Left lung (tissue), 10 donors: Measurements from ENCODE around the gene RABIF. TPM values are rescaled to one million over a fixed set of nuclear protein-coding genes. Genes with fewer than 3 reads are reported as not detected.

Source experiments
- ATAC-seq: fragments of 200-7000 bp; cut with Tn5 transposase; one replicate; pipeline ENCODE4 v1.9.1; 2020; ENCODE audit warnings: moderate library complexity
- DNase-seq, 4 donors: peaks; one replicate each; pipeline ENCODE4 v3.0.0-alpha.2; 2013 to 2020
- H3K27ac ChIP-seq, 2 donors: fragments of 200-600 bp; sonication (generic) in 1 of 2; one replicate each; pipeline versions ENCODE4 v1.5.0 to v1.8.0; 2020 to 2021
- H3K27me3 ChIP-seq, 2 donors: fragments of 200-600 bp; sonication (generic) in 1 of 2; one replicate each; pipeline versions ENCODE4 v1.5.0 to v1.8.0; 2020 to 2021
- H3K36me3 ChIP-seq, 2 donors: fragments of 200-600 bp; sonication (generic) in 1 of 2; one replicate each; pipeline versions ENCODE4 v1.5.0 to v1.8.0; 2020 to 2021
- H3K4me1 ChIP-seq, 2 donors: fragments of 200-600 bp; one replicate each; pipeline ENCODE4 v1.8.0; 2021
- H3K4me3 ChIP-seq, 2 donors: fragments of 200-600 bp; sonication (generic) in 1 of 2; one replicate each; pipeline versions ENCODE4 v1.5.0 to v1.8.0; 2020 to 2021; ENCODE audit warnings: mild to moderate bottlenecking in 1 of 2
- H3K9me3 ChIP-seq, 2 donors: fragments of 200-600 bp; sonication (generic) in 1 of 2; one replicate each; pipeline versions ENCODE4 v1.5.0 to v1.8.0; 2020 to 2021
- CTCF ChIP-seq, 2 donors: fragments of 200-600 bp; sonication (generic) in 1 of 2; IDR thresholded peaks; one replicate each; pipeline versions ENCODE4 v1.5.0 to v1.8.0; 2021; ENCODE audit warnings: antibody characterized with exemption in 2 of 2
- intact Hi-C, 2 donors: fragments of 100-400 bp; cut with DNase I; formaldehyde crosslinking; loops; one replicate each; pipeline versions ENCODE4 v1.11.2 to v1.14.2; 2022
- polyA plus RNA-seq, 6 donors: library from polyadenylated mRNA; unstranded; fragments of 120-200 nt; gene quantifications; one replicate each; pipeline ENCODE4 v1.2.1, GENCODE V29; 2013; ENCODE audit not compliant: insufficient read length in 6 of 6
- total RNA-seq, 2 donors: library from RNA; stranded (reverse); fragmentation: NEBNext Ultra II Directional; extraction: Animal tissue kit (Norgen Biotek cat#: 25700); gene quantifications; one replicate each; pipeline ENCODE4 v1.2.1, GENCODE V29; 2021
- donor health status: DM: no; HTN: yes; CAD: no.
- donor health status: DM: no; HTN: no; CAD: no.

RABIF gene
- total and polyA plus RNA-seq, 8 donors = 8.1 to 15.5 (median 9.0) TPM

- TF ChIP-seq CTCF (IDR thresholded peaks at IDR 0.05) = no peak
- Histone ChIP-seq H3K36me3 (peaks cover 0 to 91% of the 10 kb centered on the region in 2 donors), H3K4me3 (no peak overlapping the region), H3K4me1 (no peaks in the 10 kb centered on the region), H3K9me3 (no peaks in the 10 kb centered on the region), H3K27ac (no peak overlapping the region), H3K27me3 (no peaks in the 10 kb centered on the region)
- DNase-seq = no peak
- no peak for ATAC-seq
- intact Hi-C loops = no loop called here
These were observed 12.6 kb upstream of the RABIF start for GRCh38 chr1:202901555-202901954.

GRCh38 chr1:202892501-202892900 is 3.6 kb upstream of the RABIF start:
- Histone ChIP-seq H3K27ac (no peak overlapping the region), H3K27me3 (no peaks in the 10 kb centered on the region), H3K4me3 (no peak overlapping the region), H3K4me1 (peaks cover 2 to 15% of the 10 kb centered on the region in 2 donors), H3K9me3 (no peaks in the 10 kb centered on the region), H3K36me3 (peaks cover 0 to 71% of the 10 kb centered on the region in 2 donors)
- intact Hi-C loops = no loop called here
- ATAC-seq (no peak), DNase-seq (no peak)
- TF ChIP-seq CTCF (IDR thresholded peaks at IDR 0.05) = no peak

GRCh38 chr1:202890392-202890791 is 1.4 kb upstream of the RABIF start:
- ATAC-seq (no peak), DNase-seq (no peak)
- Histone ChIP-seq H3K4me3 (no peak overlapping the region), H3K27ac (no peak overlapping the region), H3K9me3 (no peaks in the 10 kb centered on the region), H3K4me1 (peaks cover 3 to 27% of the 10 kb centered on the region in 2 donors), H3K27me3 (no peaks in the 10 kb centered on the region), H3K36me3 (peaks cover 0 to 50% of the 10 kb centered on the region in 2 donors)
- no peak for TF ChIP-seq CTCF (IDR thresholded peaks at IDR 0.05)
- intact Hi-C loops = no loop called here

- Histone ChIP-seq H3K9me3 (no peaks in the 10 kb centered on the region), H3K36me3 (peaks cover 0 to 28% of the 10 kb centered on the region in 2 donors), H3K27me3 (no peaks in the 10 kb centered on the region), H3K27ac (peak overlapping the region; percentile 95 to 100), H3K4me1 (peaks cover 3 to 27% of the 10 kb centered on the region in 2 donors), H3K4me3 (peak overlapping the region; percentile 85 to 92)
- no peak for ATAC-seq
- no peak for TF ChIP-seq CTCF (IDR thresholded peaks at IDR 0.05)
- intact Hi-C loops = no loop called here
- no peak for DNase-seq
These were observed 773 bp downstream of the RABIF start for GRCh38 chr1:202888221-202888530.

GRCh38 chr1:202880961-202881460 is 7.9 kb downstream of the RABIF start:
- intact Hi-C loops = no loop called here
- Histone ChIP-seq H3K27me3 (no peaks in the 10 kb centered on the region), H3K4me3 (no peak overlapping the region), H3K27ac (no peak overlapping the region), H3K4me1 (no peaks in the 10 kb centered on the region), H3K36me3 (peaks cover 0 to 36% of the 10 kb centered on the region in 2 donors), H3K9me3 (no peaks in the 10 kb centered on the region)
- ATAC-seq (no peak), DNase-seq (no peak)
- TF ChIP-seq CTCF (IDR thresholded peaks at IDR 0.05) = no peak
